Activated CD4-positive, alpha-beta T cell treated with anti-CD3 and anti-CD28 coated beads, Interleukin-2, amount 10 ng/mL, durations not matched to agents 7 days and 5 days (primary cell): Measurements from ENCODE around the gene NKIRAS1. TPM values are rescaled to one million over a fixed set of nuclear protein-coding genes. Genes with fewer than 3 reads are reported as not detected.
"Not testable (repeated sequence)": the region's sequence is repeated elsewhere in the genome, so short reads cannot be mapped to it uniquely, and the experiment has no call there.

ENCODE experiments used
- CTCF ChIA-PET: fragments of 350-600 bp; sonication (Branson Sonifier 250); formaldehyde crosslinking; loops from one replicate; lab custom pipeline; 2021; ENCODE audit warnings: antibody characterized with exemption; lab: Charles Lee
- POLR2A ChIA-PET: fragments of 350-600 bp; sonication (Branson Sonifier 250); formaldehyde crosslinking; loops from one replicate; lab custom pipeline; 2021; ENCODE audit warnings: antibody characterized with exemption; lab: Charles Lee
- DNase-seq: peaks from one replicate; pipeline ENCODE4 v3.0.0-alpha.2; 2020
- H3K27ac Mint-ChIP-seq: one replicate; pipeline ENCODE4 v1.8.0; 2021; ENCODE audit warnings: mild to moderate bottlenecking, moderate library complexity, mixed read lengths
- H3K27me3 Mint-ChIP-seq: one replicate; pipeline ENCODE4 v1.8.0; 2021; ENCODE audit warnings: mixed read lengths
- H3K36me3 Mint-ChIP-seq: one replicate; pipeline ENCODE4 v1.8.0; 2021; ENCODE audit warnings: low read depth, mixed read lengths
- H3K4me1 Mint-ChIP-seq: one replicate; pipeline ENCODE4 v1.8.0; 2021; ENCODE audit warnings: mixed read lengths
- H3K4me3 Mint-ChIP-seq: one replicate; pipeline ENCODE4 v1.8.0; 2021; ENCODE audit warnings: mild to moderate bottlenecking, moderate library complexity, mixed read lengths
- H3K9me3 Mint-ChIP-seq: one replicate; pipeline ENCODE4 v1.8.0; 2021; ENCODE audit warnings: mixed read lengths
- total RNA-seq, 2 experiments: library from RNA; stranded (reverse); gene quantifications; one replicate each; pipeline ENCODE4 v1.2.3, GENCODE V29; 2021

Gene NKIRAS1
- total RNA-seq, 2 experiments from 2014 or later = 2.5 to 3.0 TPM

GRCh38 chr3:23859012-23859743, 57.6 kb downstream of the NKIRAS1 start:
- POLR2A ChIA-PET = no interaction called here
- CTCF ChIA-PET = interaction anchor here (1.1 kb wide), 1 partner anchor 14 kb away, joined by 3 read pairs; no protein-coding TSS in a partner anchor
- Mint-ChIP-seq H3K36me3 (peaks cover 1% of the 10 kb centered on the region), H3K27ac (peak overlapping the region; percentile 3), H3K4me1 (peaks cover 35% of the 10 kb centered on the region), H3K4me3 (no peak overlapping the region), H3K27me3 (no peaks in the 10 kb centered on the region), H3K9me3 (no peaks in the 10 kb centered on the region)
- no peak for DNase-seq

- Mint-ChIP-seq H3K4me3 (no peak overlapping the region), H3K36me3 (peaks cover 17% of the 10 kb centered on the region), H3K27ac (no peak overlapping the region), H3K9me3 (peaks cover 5% of the 10 kb centered on the region), H3K27me3 (no peaks in the 10 kb centered on the region), H3K4me1 (peaks cover 30% of the 10 kb centered on the region)
- DNase-seq = no peak
- POLR2A ChIA-PET = no interaction called here
- CTCF ChIA-PET = interaction anchor here (0.6 to 1.1 kb wide), 2 partner anchors 22 to 1286 kb away, joined by 3 read pairs; no protein-coding TSS in a partner anchor
Observed at GRCh38 chr3:23856286-23856685, 60.5 kb downstream of the NKIRAS1 start.

GRCh38 chr3:23849462-23849861, 67.3 kb downstream of the NKIRAS1 start:
- CTCF ChIA-PET = interaction anchor here (0.9 kb wide), 1 partner anchor 11 kb away, joined by 3 read pairs; no protein-coding TSS in a partner anchor
- H3K27ac Mint-ChIP-seq, H3K4me1 Mint-ChIP-seq, H3K27me3 Mint-ChIP-seq, H3K9me3 Mint-ChIP-seq, DNase-seq, H3K4me3 Mint-ChIP-seq, POLR2A ChIA-PET: not testable (repeated sequence)
- H3K36me3 Mint-ChIP-seq = peaks cover 27% of the 10 kb centered on the region

- DNase-seq = no peak
- peaks cover 13% of the 10 kb centered on the region for H3K36me3 Mint-ChIP-seq
- H3K4me3 Mint-ChIP-seq = no peak overlapping the region
- H3K9me3 Mint-ChIP-seq = peaks cover 2% of the 10 kb centered on the region
- H3K4me1 Mint-ChIP-seq = peaks cover 4% of the 10 kb centered on the region
- H3K27ac Mint-ChIP-seq = no peak overlapping the region
- POLR2A ChIA-PET = no interaction called here
- H3K27me3 Mint-ChIP-seq = no peaks in the 10 kb centered on the region
- CTCF ChIA-PET = interaction anchor here (0.9 to 1.9 kb wide), 4 partner anchors 8 to 36 kb away, joined by 3 to 5 read pairs (median 3); no protein-coding TSS in a partner anchor
Observed at GRCh38 chr3:23845326-23846216, 71.2 kb downstream of the NKIRAS1 start.

GRCh38 chr3:23843869-23844268, 72.9 kb downstream of the NKIRAS1 start:
- POLR2A ChIA-PET = no interaction called here
- no peak for DNase-seq
- CTCF ChIA-PET = interaction anchor here (0.6 to 1.7 kb wide), 2 partner anchors 12 to 70 kb away, joined by 3 read pairs; no protein-coding TSS in a partner anchor
- Mint-ChIP-seq H3K4me1 (peaks cover 4% of the 10 kb centered on the region), H3K36me3 (peaks cover 10% of the 10 kb centered on the region), H3K9me3 (no peaks in the 10 kb centered on the region), H3K4me3 (no peak overlapping the region), H3K27ac (no peak overlapping the region), H3K27me3 (no peaks in the 10 kb centered on the region)

Other genes starting within 250 kb of the NKIRAS1 start
- gene UBE2E1, start 111.0 kb downstream of the NKIRAS1 start, total RNA-seq = 10 to 100 TPM; 65.5 to 66.1 TPM
- 1,000 to 10,000 TPM; 1,598 to 1,775 TPM for gene RPL15, start 142 bp upstream of the NKIRAS1 start, total RNA-seq
- 1 to 10 TPM; 5.9 TPM for gene NR1D2, start 28.3 kb upstream of the NKIRAS1 start, total RNA-seq